ENCODE data around the gene CCDC12. TPM values are rescaled to one million over a fixed set of nuclear protein-coding genes. Genes with fewer than 3 reads are reported as not detected.

Gene CCDC12
- polyA plus RNA-seq, 1 donor, result 45.4 TPM

DNA sequence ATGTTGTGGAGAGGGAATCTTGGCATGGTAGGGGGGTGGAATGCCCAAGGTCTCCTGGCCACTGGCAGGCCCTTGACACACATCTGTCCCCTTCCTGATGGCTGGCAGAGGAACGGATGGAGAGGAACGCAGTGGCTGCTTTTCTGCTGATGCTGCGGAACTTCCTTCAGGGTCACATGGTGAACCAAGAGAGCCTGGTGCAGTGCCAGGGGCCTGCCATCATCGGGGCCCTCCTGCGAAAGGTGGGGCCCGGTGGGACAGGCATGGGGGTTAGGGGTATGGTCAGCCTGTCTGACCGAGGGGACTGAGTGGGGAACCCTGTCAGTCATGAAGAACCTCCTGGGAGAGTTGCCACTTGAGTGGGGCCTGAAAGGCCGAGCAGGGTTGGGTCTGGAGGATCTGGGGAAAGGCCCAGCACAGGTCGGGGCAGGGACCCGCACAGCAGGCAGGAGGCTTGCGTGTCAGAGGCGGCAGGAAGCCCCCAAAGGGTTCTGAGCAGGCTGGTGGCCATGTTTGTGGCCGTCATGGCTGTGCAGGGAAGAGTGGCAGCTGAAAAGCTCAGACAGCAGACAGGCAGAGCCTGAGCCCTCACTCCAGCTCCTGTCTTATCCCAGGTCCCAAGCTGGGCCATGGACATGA is 21.0 kb upstream of the CCDC12 start:
- DNase-seq, result no peak

DNA sequence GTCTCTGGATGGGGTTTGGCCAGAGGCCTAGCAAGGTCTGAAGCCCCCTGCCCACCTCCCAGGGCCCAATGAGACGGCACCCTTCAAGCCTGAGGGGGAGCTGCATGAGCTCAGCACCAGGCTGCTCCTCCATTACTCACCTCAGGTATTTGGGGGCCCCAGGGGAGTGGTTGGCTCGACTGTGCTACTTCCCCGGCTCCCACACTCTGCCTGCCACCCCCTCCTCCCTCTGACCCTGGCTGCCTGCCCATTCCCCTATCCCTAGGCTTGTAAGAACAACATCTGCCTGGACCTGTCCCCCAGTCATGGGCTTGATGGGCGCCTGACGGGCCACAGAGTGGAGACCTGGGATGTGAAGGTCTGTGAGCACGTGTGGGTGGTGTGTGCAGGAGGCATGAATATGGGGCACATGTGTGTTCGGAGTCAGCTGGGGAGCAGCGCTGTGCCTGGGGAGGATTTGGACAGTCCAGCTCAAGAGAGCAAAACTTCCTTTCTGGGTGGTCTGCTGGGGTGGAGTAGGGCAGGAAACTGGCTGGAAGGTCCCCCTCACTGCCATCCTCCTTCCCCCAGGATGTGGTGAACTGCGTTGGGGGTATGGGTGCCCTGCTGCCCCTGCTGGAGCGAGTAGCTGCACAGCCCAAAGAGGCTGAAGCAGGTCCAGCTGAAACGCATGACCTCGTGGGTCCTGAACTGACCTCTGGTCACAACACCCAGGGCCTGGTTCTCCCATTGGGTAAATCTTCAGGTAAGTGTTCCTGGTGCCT is 20.3 kb upstream of the CCDC12 start:
- DNase-seq, result no peak

DNA sequence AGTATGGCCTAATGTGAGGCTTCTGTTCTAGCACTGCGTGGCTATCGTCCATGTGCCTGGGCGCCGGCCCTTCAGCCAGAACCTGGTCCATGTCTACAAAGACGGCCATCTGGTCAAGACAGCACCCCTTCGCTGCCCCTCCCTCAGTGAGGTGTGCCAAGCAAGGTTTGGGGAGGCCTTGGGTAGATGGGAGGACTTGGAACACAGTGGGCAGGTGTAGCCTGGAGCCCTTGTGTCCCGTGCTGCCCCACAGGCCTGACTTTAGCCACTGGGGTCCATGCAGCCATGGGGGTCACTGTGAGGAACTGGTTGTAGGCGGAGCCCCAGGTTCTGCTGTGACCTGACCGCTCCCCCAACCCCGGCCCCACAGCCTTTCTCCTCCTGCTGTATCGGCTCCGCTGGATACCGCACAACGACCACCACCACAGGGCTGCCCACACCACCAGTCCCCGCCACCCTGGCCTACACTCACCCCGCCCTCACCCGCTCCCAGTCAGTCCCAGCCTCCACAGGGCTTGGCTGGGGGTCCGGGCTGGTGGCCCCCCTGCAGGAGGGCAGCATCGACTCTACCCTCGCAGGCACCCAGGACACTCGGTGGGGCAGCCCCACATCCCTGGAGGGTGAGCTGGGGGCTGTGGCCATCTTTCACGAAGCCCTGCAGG is 19.5 kb upstream of the CCDC12 start:
- no peak for DNase-seq

DNA sequence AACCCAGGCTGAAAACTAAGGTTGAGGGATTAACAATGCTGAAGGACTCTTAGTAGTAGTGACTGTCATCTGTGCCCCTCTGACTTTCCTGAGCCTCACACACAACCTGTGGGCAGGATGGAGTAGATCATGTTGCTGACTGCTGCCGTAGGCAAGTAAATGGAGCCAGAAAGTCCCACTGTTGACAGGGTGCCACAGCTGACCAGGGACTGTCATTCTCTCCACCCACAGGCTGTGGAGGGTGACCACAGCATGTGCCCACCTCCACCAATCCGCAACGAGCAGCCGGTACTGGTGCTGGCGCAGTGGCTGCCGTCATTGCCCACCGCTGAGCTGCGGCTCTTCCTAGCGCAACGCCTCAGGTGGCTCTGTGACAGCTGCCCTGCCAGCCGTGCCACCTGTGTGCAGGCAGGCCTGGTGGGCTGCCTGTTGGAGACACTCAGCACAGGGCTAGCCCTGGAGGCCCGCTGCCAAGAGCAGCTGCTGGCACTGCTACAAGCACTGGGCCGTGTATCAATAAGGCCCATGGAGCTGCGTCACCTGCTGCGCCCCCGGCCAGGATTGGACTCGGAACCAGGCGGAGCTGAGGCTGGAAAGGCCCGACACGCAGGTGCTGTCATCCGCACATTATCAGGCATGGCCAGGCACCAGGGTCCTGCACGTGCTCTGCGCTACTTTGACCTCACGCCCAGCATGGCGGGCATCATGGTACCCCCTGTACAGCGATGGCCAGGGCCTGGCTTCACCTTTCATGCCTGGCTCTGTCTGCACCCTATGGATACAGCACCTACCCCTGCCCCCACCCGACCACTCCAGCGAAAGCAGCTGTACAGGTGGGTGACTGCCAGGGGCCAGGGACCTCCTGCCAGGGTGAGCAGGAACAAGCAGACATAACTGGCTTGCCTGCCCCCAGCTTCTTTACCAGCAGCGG is 18.5 kb upstream of the CCDC12 start:
- no peak for DNase-seq

- DNase-seq, result no peak
These were observed 17.4 kb upstream of the CCDC12 start for GRCh38 chr3:46993986-46994385.

DNA sequence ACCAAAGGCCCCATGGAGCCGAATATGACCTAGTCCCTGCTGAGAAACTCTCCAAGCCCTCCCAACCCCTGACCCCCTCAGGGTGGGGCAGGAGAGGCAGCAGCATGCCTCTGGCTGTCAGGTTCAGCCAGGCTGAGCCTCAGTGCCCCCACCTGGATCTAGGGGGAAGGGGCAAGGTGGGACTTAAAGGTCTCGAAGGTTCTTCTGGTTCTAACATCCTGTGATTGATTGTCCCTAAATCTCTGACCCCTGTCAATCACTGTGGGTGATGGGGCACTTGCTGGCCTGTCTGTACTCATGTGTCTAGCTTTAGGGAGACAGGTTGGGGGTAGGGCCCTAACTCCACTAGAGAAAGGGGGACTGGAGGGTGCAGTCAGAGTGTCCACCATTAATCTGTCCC is 16.7 kb upstream of the CCDC12 start:
- DNase-seq, result no peak

DNA sequence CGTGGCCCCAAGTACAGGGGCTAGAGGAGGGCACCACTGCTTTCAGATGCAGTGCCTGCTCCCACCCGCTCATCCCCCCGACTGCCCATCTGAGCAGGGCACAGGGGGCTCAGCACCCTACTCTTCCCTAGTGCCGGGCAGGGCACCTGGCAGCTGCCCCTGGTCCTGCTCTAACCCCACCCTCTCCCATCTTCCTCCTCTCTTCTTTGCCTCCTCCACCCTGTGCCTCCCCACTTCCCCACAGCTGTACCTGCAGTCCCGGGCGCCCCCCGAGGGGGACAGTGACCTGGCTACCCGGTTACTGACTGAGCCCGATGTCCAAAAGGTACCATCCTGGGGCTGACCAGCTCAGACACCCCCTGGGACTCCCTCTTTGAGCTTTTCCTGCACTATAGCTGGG is 15.7 kb upstream of the CCDC12 start:
- no peak for DNase-seq

DNA sequence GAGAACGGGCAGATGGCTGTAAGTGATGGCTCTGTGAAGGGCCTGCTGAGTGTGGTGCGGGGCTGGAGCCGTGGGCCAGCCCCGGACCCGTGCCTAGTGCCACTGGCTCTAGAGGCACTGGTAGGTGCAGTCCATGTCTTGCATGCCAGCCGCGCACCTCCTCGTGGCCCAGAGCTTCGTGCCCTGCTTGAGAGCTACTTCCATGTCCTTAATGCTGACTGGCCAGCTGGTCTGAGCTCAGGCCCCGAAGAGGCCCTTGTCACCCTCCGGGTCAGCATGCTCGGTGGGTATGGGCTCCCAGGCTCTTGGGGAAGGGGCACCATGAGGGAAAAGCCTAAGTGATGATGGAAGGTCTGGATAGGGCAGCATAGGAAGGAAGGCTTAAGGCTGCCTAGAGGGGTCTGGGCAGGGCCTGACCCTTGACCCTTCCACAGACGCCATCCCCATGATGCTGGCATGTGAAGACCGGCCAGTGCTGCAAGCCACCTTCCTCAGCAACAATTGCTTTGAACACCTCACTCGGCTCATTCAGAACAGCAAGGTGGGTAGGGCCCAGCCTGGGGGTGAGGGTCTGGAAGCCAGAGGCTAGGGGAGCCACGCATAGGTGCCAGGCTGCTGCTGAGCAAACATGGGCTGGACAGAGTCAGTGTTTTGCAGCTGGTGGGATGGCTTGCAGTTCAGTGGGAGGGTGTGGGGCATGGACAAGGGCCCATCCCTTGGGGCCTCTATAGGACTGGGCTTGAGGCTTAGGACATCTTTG is 15.0 kb upstream of the CCDC12 start:
- DNase-seq, result no peak

GRCh38 chr3:46990573-46991374 is 14.2 kb upstream of the CCDC12 start:
- DNase-seq, result no peak

DNA sequence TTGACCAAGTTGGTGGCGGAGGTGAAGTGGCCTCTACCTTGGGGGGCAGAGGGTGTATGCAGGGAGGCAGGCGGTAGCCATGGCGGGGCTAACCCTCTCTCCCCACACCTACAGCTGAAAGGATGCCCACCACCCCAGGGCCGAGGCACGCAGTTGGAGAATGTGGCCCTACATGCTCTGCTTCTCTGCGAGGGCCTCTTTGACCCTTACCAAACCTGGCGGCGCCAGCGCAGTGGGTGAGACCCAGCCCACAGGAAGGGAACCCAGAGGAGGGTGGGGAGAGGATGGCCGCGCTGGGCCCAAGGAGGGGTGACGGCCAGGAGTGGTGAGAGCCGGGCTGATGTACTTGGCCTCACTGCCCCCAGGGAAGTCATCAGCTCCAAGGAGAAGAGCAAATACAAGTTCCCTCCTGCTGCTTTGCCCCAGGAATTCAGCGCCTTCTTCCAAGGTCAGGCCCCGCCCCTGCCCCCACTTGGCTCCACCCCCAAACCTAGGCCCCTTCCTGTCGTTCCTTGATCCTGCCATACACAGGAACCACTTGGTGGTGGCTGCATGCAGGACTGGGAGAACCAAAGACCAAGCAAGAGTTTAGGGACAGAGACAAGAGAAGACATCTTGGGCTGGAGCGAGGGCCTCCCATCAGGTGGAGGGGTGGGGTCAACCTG is 12.7 kb upstream of the CCDC12 start:
- no peak for DNase-seq

DNA sequence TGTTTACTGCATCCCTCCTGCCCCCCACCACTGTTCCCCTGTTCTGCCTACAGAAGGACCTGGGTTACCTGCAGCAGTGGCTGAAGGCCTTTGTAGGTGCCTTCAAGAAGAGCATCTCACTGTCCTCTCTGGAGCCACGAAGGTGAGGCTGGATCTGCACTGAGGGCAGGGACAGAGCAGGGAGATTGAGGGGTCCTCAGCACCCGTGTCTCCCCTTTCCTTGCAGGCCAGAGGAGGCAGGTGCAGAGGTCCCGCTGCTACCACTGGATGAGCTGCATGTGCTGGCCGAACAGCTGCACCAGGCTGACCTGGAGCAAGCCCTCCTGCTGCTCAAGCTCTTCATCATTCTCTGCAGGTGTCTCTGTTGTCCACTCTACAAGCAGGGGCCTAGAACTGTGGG is 12.1 kb upstream of the CCDC12 start:
- no peak for DNase-seq

- DNase-seq, result no peak
These were observed 11.3 kb upstream of the CCDC12 start for GRCh38 chr3:46987743-46988401.

GRCh38 chr3:46987319-46987742 is 10.8 kb upstream of the CCDC12 start:
- no peak for DNase-seq

- DNase-seq, result no peak
These were observed 10.3 kb upstream of the CCDC12 start for GRCh38 chr3:46986782-46987310.

GRCh38 chr3:46986055-46986730 is 9.6 kb upstream of the CCDC12 start:
- DNase-seq, result no peak

GRCh38 chr3:46985588-46985987 is 9.0 kb upstream of the CCDC12 start:
- DNase-seq, result no peak

GRCh38 chr3:46984591-46985459 is 8.3 kb upstream of the CCDC12 start:
- DNase-seq, result no peak

DNA sequence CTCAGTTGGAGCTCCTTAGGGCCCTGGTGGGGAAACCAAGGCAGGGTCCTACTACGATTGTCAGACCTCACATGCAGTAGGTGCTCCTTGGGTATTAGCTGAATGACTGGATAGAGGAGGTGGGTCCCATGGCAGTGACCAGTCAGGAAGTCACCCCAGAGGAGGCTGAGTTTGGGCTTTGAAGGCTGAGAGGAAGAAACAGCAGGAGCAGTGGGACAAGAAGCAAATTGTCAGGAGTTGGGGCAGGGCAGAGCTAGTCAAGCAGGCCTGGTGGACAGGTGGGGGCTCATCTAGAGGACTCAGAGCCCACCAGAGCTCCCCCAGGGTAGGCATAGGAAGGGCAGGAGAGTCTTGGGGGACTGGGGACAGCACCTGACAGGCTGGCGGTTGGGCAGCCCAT is 6.0 kb upstream of the CCDC12 start:
- no peak for DNase-seq
